Measurements from ENCODE around the gene SEMA3D. TPM values are rescaled to one million over a fixed set of nuclear protein-coding genes. Genes with fewer than 3 reads are reported as not detected.

Gene SEMA3D
- total RNA-seq, 1 donor from 2014 or later = 25.1 TPM

GRCh38 chr7:85185424-85186082 lies 1.3 kb downstream of the SEMA3D start:
- H3K27ac ChIP-seq (ENCODE audit: low read depth, low read length) = peak overlapping the region; percentile 15
- peak overlapping the region; percentile 64 to 71 (median 69) for H3K4me3 ChIP-seq (ENCODE audit: low read length in 3 of 3)
- H3K9me3 ChIP-seq (ENCODE audit: control insufficient read depth in 3 of 3, low read length in 3 of 3) = no peaks in the 10 kb centered on the region
- H3K36me3 ChIP-seq (ENCODE audit: control insufficient read depth in 3 of 3, insufficient read depth in 3 of 3, low read length in 3 of 3) = no peaks in the 10 kb centered on the region
- H3K4me1 ChIP-seq (ENCODE audit: control insufficient read depth in 3 of 3, insufficient read depth in 3 of 3, low read length in 3 of 3) = peaks cover 12 to 19% (median 18%) of the 10 kb centered on the region in 3 donors
- peaks cover 13 to 19% (median 14%) of the 10 kb centered on the region in 3 donors for H3K27me3 ChIP-seq (ENCODE audit: control insufficient read depth in 3 of 3, insufficient read depth in 3 of 3, low read length in 3 of 3)
- H3K9ac ChIP-seq (ENCODE audit: low read depth in 1 of 3, low read length in 3 of 3) = peak overlapping the region; percentile 25 to 52 (median 35)

GRCh38 chr7:85184599-85185423 lies 2.0 kb downstream of the SEMA3D start:
- Histone ChIP-seq H3K36me3 (ENCODE audit: control insufficient read depth in 3 of 3, insufficient read depth in 3 of 3, low read length in 3 of 3) (no peaks in the 10 kb centered on the region), H3K9me3 (ENCODE audit: control insufficient read depth in 3 of 3, low read length in 3 of 3) (no peaks in the 10 kb centered on the region), H3K9ac (ENCODE audit: low read depth in 1 of 3, low read length in 3 of 3) (no peak overlapping the region), H3K4me3 (ENCODE audit: low read length in 3 of 3) (peak overlapping the region in 2 of 3 donors; percentile 64 to 69), H3K27me3 (ENCODE audit: control insufficient read depth in 3 of 3, insufficient read depth in 3 of 3, low read length in 3 of 3) (peaks cover 13 to 19% (median 14%) of the 10 kb centered on the region in 3 donors), H3K27ac (ENCODE audit: low read depth, low read length) (peak overlapping the region; percentile 15), H3K4me1 (ENCODE audit: control insufficient read depth in 3 of 3, insufficient read depth in 3 of 3, low read length in 3 of 3) (peaks cover 12 to 19% (median 18%) of the 10 kb centered on the region in 3 donors)

GRCh38 chr7:85183296-85183695 lies 3.6 kb downstream of the SEMA3D start:
- no peaks in the 10 kb centered on the region for H3K36me3 ChIP-seq (ENCODE audit: control insufficient read depth in 3 of 3, insufficient read depth in 3 of 3, low read length in 3 of 3)

GRCh38 chr7:85178531-85179298 lies 8.1 kb downstream of the SEMA3D start:
- H3K9ac ChIP-seq (ENCODE audit: low read depth in 1 of 3, low read length in 3 of 3) = no peak overlapping the region
- no peaks in the 10 kb centered on the region for H3K36me3 ChIP-seq (ENCODE audit: control insufficient read depth in 3 of 3, insufficient read depth in 3 of 3, low read length in 3 of 3)
- H3K9me3 ChIP-seq (ENCODE audit: control insufficient read depth in 3 of 3, low read length in 3 of 3) = no peaks in the 10 kb centered on the region
- no peaks in the 10 kb centered on the region for H3K4me1 ChIP-seq (ENCODE audit: control insufficient read depth in 3 of 3, insufficient read depth in 3 of 3, low read length in 3 of 3)
- H3K27ac ChIP-seq (ENCODE audit: low read depth, low read length) = no peak overlapping the region
- H3K4me3 ChIP-seq (ENCODE audit: low read length in 3 of 3) = no peak overlapping the region
- no peaks in the 10 kb centered on the region for H3K27me3 ChIP-seq (ENCODE audit: control insufficient read depth in 3 of 3, insufficient read depth in 3 of 3, low read length in 3 of 3)

More at GRCh38 chr7:85183296-85183695, 3.6 kb downstream of the SEMA3D start:
- no peak overlapping the region for H3K9ac ChIP-seq (ENCODE audit: low read depth in 1 of 3, low read length in 3 of 3)
- H3K27me3 ChIP-seq (ENCODE audit: control insufficient read depth in 3 of 3, insufficient read depth in 3 of 3, low read length in 3 of 3) = peaks cover 13 to 19% (median 14%) of the 10 kb centered on the region in 3 donors
- no peak overlapping the region for H3K4me3 ChIP-seq (ENCODE audit: low read length in 3 of 3)
- no peaks in the 10 kb centered on the region for H3K9me3 ChIP-seq (ENCODE audit: control insufficient read depth in 3 of 3, low read length in 3 of 3)
- H3K4me1 ChIP-seq (ENCODE audit: control insufficient read depth in 3 of 3, insufficient read depth in 3 of 3, low read length in 3 of 3) = peaks cover 12 to 19% (median 18%) of the 10 kb centered on the region in 3 donors
- no peak overlapping the region for H3K27ac ChIP-seq (ENCODE audit: low read depth, low read length)

GRCh38 chr7:85177316-85177715 lies 9.5 kb downstream of the SEMA3D start:
- H3K9ac ChIP-seq (ENCODE audit: low read depth in 1 of 3, low read length in 3 of 3) = no peak overlapping the region
- no peaks in the 10 kb centered on the region for H3K27me3 ChIP-seq (ENCODE audit: control insufficient read depth in 3 of 3, insufficient read depth in 3 of 3, low read length in 3 of 3)
- H3K36me3 ChIP-seq (ENCODE audit: control insufficient read depth in 3 of 3, insufficient read depth in 3 of 3, low read length in 3 of 3) = no peaks in the 10 kb centered on the region
- H3K4me1 ChIP-seq (ENCODE audit: control insufficient read depth in 3 of 3, insufficient read depth in 3 of 3, low read length in 3 of 3) = no peaks in the 10 kb centered on the region
- no peak overlapping the region for H3K27ac ChIP-seq (ENCODE audit: low read depth, low read length)
- H3K9me3 ChIP-seq (ENCODE audit: control insufficient read depth in 3 of 3, low read length in 3 of 3) = no peaks in the 10 kb centered on the region
- H3K4me3 ChIP-seq (ENCODE audit: low read length in 3 of 3) = no peak overlapping the region

- H3K9ac ChIP-seq (ENCODE audit: low read depth in 1 of 3, low read length in 3 of 3) = no peak overlapping the region
- no peaks in the 10 kb centered on the region for H3K36me3 ChIP-seq (ENCODE audit: control insufficient read depth in 3 of 3, insufficient read depth in 3 of 3, low read length in 3 of 3)
- H3K4me1 ChIP-seq (ENCODE audit: control insufficient read depth in 3 of 3, insufficient read depth in 3 of 3, low read length in 3 of 3) = no peaks in the 10 kb centered on the region
- no peaks in the 10 kb centered on the region for H3K27me3 ChIP-seq (ENCODE audit: control insufficient read depth in 3 of 3, insufficient read depth in 3 of 3, low read length in 3 of 3)
- no peak overlapping the region for H3K4me3 ChIP-seq (ENCODE audit: low read length in 3 of 3)
- H3K27ac ChIP-seq (ENCODE audit: low read depth, low read length) = no peak overlapping the region
- no peaks in the 10 kb centered on the region for H3K9me3 ChIP-seq (ENCODE audit: control insufficient read depth in 3 of 3, low read length in 3 of 3)
Observed at GRCh38 chr7:85176197-85176596, 10.7 kb downstream of the SEMA3D start.

GRCh38 chr7:85175217-85175616 lies 11.6 kb downstream of the SEMA3D start:
- no peaks in the 10 kb centered on the region for H3K36me3 ChIP-seq (ENCODE audit: control insufficient read depth in 3 of 3, insufficient read depth in 3 of 3, low read length in 3 of 3)
- H3K4me3 ChIP-seq (ENCODE audit: low read length in 3 of 3) = no peak overlapping the region
- no peaks in the 10 kb centered on the region for H3K9me3 ChIP-seq (ENCODE audit: control insufficient read depth in 3 of 3, low read length in 3 of 3)
- no peak overlapping the region for H3K27ac ChIP-seq (ENCODE audit: low read depth, low read length)
- H3K9ac ChIP-seq (ENCODE audit: low read depth in 1 of 3, low read length in 3 of 3) = no peak overlapping the region
- no peaks in the 10 kb centered on the region for H3K27me3 ChIP-seq (ENCODE audit: control insufficient read depth in 3 of 3, insufficient read depth in 3 of 3, low read length in 3 of 3)
- no peaks in the 10 kb centered on the region for H3K4me1 ChIP-seq (ENCODE audit: control insufficient read depth in 3 of 3, insufficient read depth in 3 of 3, low read length in 3 of 3)

GRCh38 chr7:85172530-85172941 lies 14.3 kb downstream of the SEMA3D start:
- no peak overlapping the region for H3K4me3 ChIP-seq (ENCODE audit: low read length in 3 of 3)
- no peaks in the 10 kb centered on the region for H3K9me3 ChIP-seq (ENCODE audit: control insufficient read depth in 3 of 3, low read length in 3 of 3)
- H3K36me3 ChIP-seq (ENCODE audit: control insufficient read depth in 3 of 3, insufficient read depth in 3 of 3, low read length in 3 of 3) = no peaks in the 10 kb centered on the region
- no peak overlapping the region for H3K9ac ChIP-seq (ENCODE audit: low read depth in 1 of 3, low read length in 3 of 3)
- H3K27ac ChIP-seq (ENCODE audit: low read depth, low read length) = no peak overlapping the region
- no peaks in the 10 kb centered on the region for H3K27me3 ChIP-seq (ENCODE audit: control insufficient read depth in 3 of 3, insufficient read depth in 3 of 3, low read length in 3 of 3)
- no peaks in the 10 kb centered on the region for H3K4me1 ChIP-seq (ENCODE audit: control insufficient read depth in 3 of 3, insufficient read depth in 3 of 3, low read length in 3 of 3)

- Histone ChIP-seq H3K4me1 (ENCODE audit: control insufficient read depth in 3 of 3, insufficient read depth in 3 of 3, low read length in 3 of 3) (no peaks in the 10 kb centered on the region), H3K9ac (ENCODE audit: low read depth in 1 of 3, low read length in 3 of 3) (no peak overlapping the region), H3K27me3 (ENCODE audit: control insufficient read depth in 3 of 3, insufficient read depth in 3 of 3, low read length in 3 of 3) (no peaks in the 10 kb centered on the region), H3K36me3 (ENCODE audit: control insufficient read depth in 3 of 3, insufficient read depth in 3 of 3, low read length in 3 of 3) (no peaks in the 10 kb centered on the region), H3K27ac (ENCODE audit: low read depth, low read length) (no peak overlapping the region), H3K9me3 (ENCODE audit: control insufficient read depth in 3 of 3, low read length in 3 of 3) (no peaks in the 10 kb centered on the region), H3K4me3 (ENCODE audit: low read length in 3 of 3) (no peak overlapping the region)
Observed at GRCh38 chr7:85167636-85168035, 19.2 kb downstream of the SEMA3D start.

All from skeletal muscle tissue (tissue), 4 donors.